Loucy (cell line): ENCODE results near the gene DOCK3.

Experiments used
- H2AFZ ChIP-seq: fragments of 200-600 bp; sonication (generic); 2 replicates; pipeline ENCODE4 v1.6.0; 2016; ENCODE audit warnings: antibody characterized with exemption, mild to moderate bottlenecking, low read length, moderate library complexity
- H3F3A ChIP-seq: fragments of 200-600 bp; 2 replicates; pipeline ENCODE4 v1.6.0; 2016; ENCODE audit warnings: antibody characterized with exemption, low read depth, mild to moderate bottlenecking
- H3K27me3 ChIP-seq: fragments of 200-600 bp; sonication (generic); 2 replicates; pipeline ENCODE4 v1.6.1; 2014; ENCODE audit warnings: low read length, mild to moderate bottlenecking; ENCODE audit not compliant: insufficient read depth, poor library complexity, severe bottlenecking
- H3K36me3 ChIP-seq: fragments of 200-600 bp; sonication (generic); 2 replicates; pipeline ENCODE4 v1.6.1; 2016; ENCODE audit warnings: low read length; ENCODE audit not compliant: insufficient read depth
- H3K4me1 ChIP-seq: fragments of 200-600 bp; sonication (generic); 2 replicates; pipeline ENCODE4 v1.5.1; 2014; ENCODE audit warnings: low read length, mild to moderate bottlenecking; ENCODE audit not compliant: insufficient read depth, poor library complexity, severe bottlenecking
- H3K4me2 ChIP-seq: fragments of 200-600 bp; sonication (generic); 2 replicates; pipeline ENCODE4 v1.6.0; 2014; ENCODE audit warnings: antibody characterized with exemption, low read length, low read depth, mild to moderate bottlenecking; ENCODE audit not compliant: poor library complexity, severe bottlenecking
- H3K4me3 ChIP-seq: fragments of 200-600 bp; sonication (generic); 2 replicates; pipeline ENCODE4 v1.5.1; 2014; ENCODE audit warnings: low read length, mild to moderate bottlenecking, mixed read lengths; ENCODE audit not compliant: poor library complexity, severe bottlenecking
- H3K79me2 ChIP-seq: fragments of 200-600 bp; sonication (generic); 2 replicates; pipeline ENCODE4 v1.6.1; 2014; ENCODE audit warnings: low read length; ENCODE audit not compliant: insufficient read depth
- H3K9ac ChIP-seq: fragments of 200-600 bp; sonication (generic); 2 replicates; pipeline ENCODE4 v1.6.0; 2014; ENCODE audit warnings: mild to moderate bottlenecking, low read depth, low read length, moderate library complexity; ENCODE audit not compliant: poor library complexity, severe bottlenecking
- H3K9me2 ChIP-seq: fragments of 200-600 bp; sonication (generic); replicated peaks from 2 replicates; pipeline ENCODE4 v1.6.1; 2016; ENCODE audit warnings: low read depth, low read length, mixed read lengths
- H3K9me3 ChIP-seq: fragments of 200-600 bp; sonication (generic); 2 replicates; pipeline ENCODE4 v1.6.1; 2014; ENCODE audit warnings: mild to moderate bottlenecking, antibody characterized with exemption, low read length, low read depth; ENCODE audit not compliant: insufficient read depth
- H4K20me1 ChIP-seq: fragments of 200-600 bp; sonication (generic); 2 replicates; pipeline ENCODE4 v1.6.0; 2014; ENCODE audit warnings: antibody characterized with exemption, low read length, mild to moderate bottlenecking; ENCODE audit not compliant: insufficient read depth, poor library complexity, severe bottlenecking
- EZH2phosphoT487 ChIP-seq: fragments of 200-600 bp; IDR thresholded peaks from 2 replicates; pipeline ENCODE4 v1.6.1; 2018; ENCODE audit warnings: antibody characterized with exemption, mild to moderate bottlenecking, moderate library complexity, borderline replicate concordance
- TF ChIP-seq, protein P1 (sequence below): fragments of 200-600 bp; sonication (generic); conservative IDR thresholded peaks from 2 replicates; pipeline ENCODE4 v1.5.1; 2014; ENCODE audit warnings: mild to moderate bottlenecking, antibody characterized with exemption, low read length

Gene DOCK3

DNA sequence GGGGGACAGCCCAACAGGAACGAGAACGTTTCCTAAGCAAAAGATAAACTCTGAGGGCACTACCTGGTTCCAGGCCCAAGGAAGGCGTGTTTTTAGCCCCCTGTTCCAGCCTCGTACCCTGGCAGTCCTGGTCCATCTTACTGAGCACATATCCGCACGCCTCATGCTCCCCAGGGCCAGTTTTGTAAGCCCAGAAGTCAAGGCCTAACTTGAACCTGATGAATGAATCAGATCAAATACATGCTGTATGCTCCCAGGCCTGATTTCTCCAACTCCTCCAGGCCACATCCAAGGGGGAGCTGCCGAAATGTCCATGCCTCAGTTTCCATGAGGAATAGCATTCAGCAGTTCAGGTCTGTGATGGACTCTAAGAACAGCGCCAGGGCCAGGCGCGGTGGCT is 14.3 kb upstream of the DOCK3 start:
- H3K4me3 ChIP-seq = no peak overlapping the region
- no peak overlapping the region for H3K9ac ChIP-seq
- no peaks in the 10 kb centered on the region for H3K79me2 ChIP-seq
- no peaks in the 10 kb centered on the region for H3K9me3 ChIP-seq
- no peaks in the 10 kb centered on the region for H3K27me3 ChIP-seq
- no peak overlapping the region for H2AFZ ChIP-seq
- H4K20me1 ChIP-seq = no peaks in the 10 kb centered on the region
- H3F3A ChIP-seq = no peaks in the 10 kb centered on the region
- no peaks in the 10 kb centered on the region for H3K36me3 ChIP-seq
- peaks cover 3% of the 10 kb centered on the region for H3K4me1 ChIP-seq
- no peaks in the 10 kb centered on the region for H3K9me2 ChIP-seq
- H3K4me2 ChIP-seq = no peak overlapping the region
- no peak for TF ChIP-seq EZH2phosphoT487
- TF ChIP-seq, protein P1, sequence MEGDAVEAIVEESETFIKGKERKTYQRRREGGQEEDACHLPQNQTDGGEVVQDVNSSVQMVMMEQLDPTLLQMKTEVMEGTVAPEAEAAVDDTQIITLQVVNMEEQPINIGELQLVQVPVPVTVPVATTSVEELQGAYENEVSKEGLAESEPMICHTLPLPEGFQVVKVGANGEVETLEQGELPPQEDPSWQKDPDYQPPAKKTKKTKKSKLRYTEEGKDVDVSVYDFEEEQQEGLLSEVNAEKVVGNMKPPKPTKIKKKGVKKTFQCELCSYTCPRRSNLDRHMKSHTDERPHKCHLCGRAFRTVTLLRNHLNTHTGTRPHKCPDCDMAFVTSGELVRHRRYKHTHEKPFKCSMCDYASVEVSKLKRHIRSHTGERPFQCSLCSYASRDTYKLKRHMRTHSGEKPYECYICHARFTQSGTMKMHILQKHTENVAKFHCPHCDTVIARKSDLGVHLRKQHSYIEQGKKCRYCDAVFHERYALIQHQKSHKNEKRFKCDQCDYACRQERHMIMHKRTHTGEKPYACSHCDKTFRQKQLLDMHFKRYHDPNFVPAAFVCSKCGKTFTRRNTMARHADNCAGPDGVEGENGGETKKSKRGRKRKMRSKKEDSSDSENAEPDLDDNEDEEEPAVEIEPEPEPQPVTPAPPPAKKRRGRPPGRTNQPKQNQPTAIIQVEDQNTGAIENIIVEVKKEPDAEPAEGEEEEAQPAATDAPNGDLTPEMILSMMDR = no peak

DNA sequence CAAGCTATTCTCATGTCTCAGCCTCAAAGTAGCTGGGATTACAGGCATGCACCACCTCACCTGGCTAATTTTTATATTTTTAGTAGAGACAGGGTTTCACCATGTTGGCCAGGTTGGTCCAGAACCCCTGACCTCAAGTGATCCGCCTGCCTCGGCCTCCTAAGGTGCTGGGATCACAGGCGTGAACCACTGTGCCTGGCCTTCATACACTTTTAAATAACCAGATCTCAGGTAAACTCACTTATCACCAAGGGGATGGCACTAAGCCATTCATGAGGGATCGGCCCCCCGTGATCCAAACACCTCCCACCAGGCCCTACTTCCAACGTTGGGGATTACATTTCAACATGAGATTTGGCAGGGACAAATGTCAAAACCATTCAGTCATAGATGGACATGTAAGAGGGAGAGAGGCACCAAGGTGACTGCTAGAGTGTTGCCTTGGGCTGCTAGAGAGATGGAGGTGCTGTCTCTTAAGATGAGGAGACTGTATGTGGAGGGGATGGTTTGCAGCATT is 13.3 kb upstream of the DOCK3 start:
- no peaks in the 10 kb centered on the region for H3F3A ChIP-seq
- no peaks in the 10 kb centered on the region for H3K9me2 ChIP-seq
- no peak overlapping the region for H3K9ac ChIP-seq
- no peak overlapping the region for H3K4me2 ChIP-seq
- TF ChIP-seq, protein P1 = no peak
- TF ChIP-seq EZH2phosphoT487 = no peak
- H3K4me3 ChIP-seq = no peak overlapping the region
- H3K9me3 ChIP-seq = no peaks in the 10 kb centered on the region
- H3K36me3 ChIP-seq = no peaks in the 10 kb centered on the region
- no peaks in the 10 kb centered on the region for H4K20me1 ChIP-seq
- H3K79me2 ChIP-seq = no peaks in the 10 kb centered on the region
- no peaks in the 10 kb centered on the region for H3K27me3 ChIP-seq
- no peak overlapping the region for H2AFZ ChIP-seq
- peaks cover 7% of the 10 kb centered on the region for H3K4me1 ChIP-seq

DNA sequence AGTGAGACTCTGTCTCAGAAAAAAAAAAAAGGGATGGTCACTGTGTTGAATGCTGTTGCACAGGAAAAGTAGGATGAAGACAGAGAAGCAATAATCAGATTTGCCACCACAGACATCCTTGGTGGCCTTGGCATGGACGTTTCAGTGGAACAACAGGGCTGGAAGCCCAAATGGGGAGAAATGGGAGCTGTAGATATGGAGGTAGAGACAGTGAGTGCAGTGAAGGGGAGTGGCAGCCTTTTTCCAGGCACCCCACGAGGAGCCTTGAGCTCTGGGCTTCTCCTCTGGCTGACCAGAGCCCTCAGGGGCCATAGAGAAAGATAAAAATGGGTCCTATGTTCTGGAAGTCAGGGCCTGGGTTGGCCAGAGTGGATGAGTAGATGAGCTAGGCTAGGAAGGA is 12.3 kb upstream of the DOCK3 start:
- no peaks in the 10 kb centered on the region for H3K36me3 ChIP-seq
- no peak overlapping the region for H3K4me2 ChIP-seq
- H3K4me1 ChIP-seq = peaks cover 7% of the 10 kb centered on the region
- H3K4me3 ChIP-seq = no peak overlapping the region
- no peak overlapping the region for H2AFZ ChIP-seq
- no peaks in the 10 kb centered on the region for H4K20me1 ChIP-seq
- H3K79me2 ChIP-seq = no peaks in the 10 kb centered on the region
- H3K9me3 ChIP-seq = no peaks in the 10 kb centered on the region
- no peak for TF ChIP-seq EZH2phosphoT487
- TF ChIP-seq, protein P1 = no peak
- no peaks in the 10 kb centered on the region for H3K9me2 ChIP-seq
- H3K27me3 ChIP-seq = no peaks in the 10 kb centered on the region
- no peaks in the 10 kb centered on the region for H3F3A ChIP-seq
- no peak overlapping the region for H3K9ac ChIP-seq
